K562 (cell line): ENCODE measurements around the gene DCTN1. TPM values are rescaled to one million over a fixed set of nuclear protein-coding genes. Genes with fewer than 3 reads are reported as not detected.

Experiments
- ATAC-seq: fragments of 200-7000 bp; cut with Tn5 transposase; 3 replicates; pipeline ENCODE4 v1.9.1; 2020; ENCODE audit warnings: moderate library complexity
- BruUV-seq: library from RNA; stranded (reverse); fragments of 400-500 nt; replicated peaks from 2 replicates; lab custom pipeline; 2021; lab: Mats Ljungman, UMichigan
- CTCF ChIA-PET: fragments of 300-600 bp; formaldehyde crosslinking; extraction: SDS; loops from one replicate; lab custom pipeline; 2021; ENCODE audit warnings: low intra/inter-chr PET ratio; lab: Yijun Ruan, JAX
- POLR2A ChIA-PET: fragments of 300-600, 350-650 bp; sonication (Branson Sonifier 250); formaldehyde crosslinking; extraction: SDS; loops from one replicate; lab custom pipeline; 2021; ENCODE audit warnings: antibody characterized with exemption, inconsistent platforms; lab: Yijun Ruan, JAX
- DNase-seq, 4 experiments: peaks; one replicate each; pipeline versions ENCODE4 v3.0.0 to v3.0.0-alpha.2; 2011 to 2018; ENCODE audit warnings: low spot score in 3 of 4, mixed read lengths in 3 of 4; ENCODE audit errors: extremely low read depth in 1 of 4
- FAIRE-seq: peaks from 2 replicates; lab custom pipeline; 2011; peaks lifted over from hg19 to GRCh38; lab: Jason Lieb, UNC
- H2AFZ ChIP-seq: 2 replicates; pipeline ENCODE4 v1.6.0; 2011; ENCODE audit warnings: low read depth, low read length, control low read depth, inconsistent platforms
- H3K27ac ChIP-seq: fragments of 200-600 bp; 3 replicates; pipeline ENCODE4 v1.8.0; 2011; ENCODE audit warnings: low read depth, mild to moderate bottlenecking, control low read depth, inconsistent platforms, low read length, moderate library complexity, mixed read lengths; ENCODE audit errors: extremely low read depth
- H3K27me3 ChIP-seq, 2 experiments: fragments of 300-600 bp in 1 of 2; 2 replicates in 1 of 2; 3 replicates in 1 of 2; pipeline versions ENCODE4 v1.6.0 to v1.8.0; 2011; ENCODE audit warnings: inconsistent platforms in 2 of 2, low read length in 2 of 2, mild to moderate bottlenecking in 1 of 2, mixed read lengths in 1 of 2, moderate library complexity in 1 of 2; ENCODE audit not compliant: control insufficient read depth in 2 of 2, insufficient read depth in 2 of 2
- H3K36me3 ChIP-seq: fragments of 300-600 bp; 3 replicates; pipeline ENCODE4 v1.8.0; 2011; ENCODE audit warnings: mild to moderate bottlenecking, low read length, inconsistent platforms; ENCODE audit not compliant: control insufficient read depth, insufficient read depth
- H3K4me1 ChIP-seq, 2 experiments: fragments of 200-600 bp in 1 of 2; replicated peaks in 1 of 2; 2 replicates in 1 of 2; 3 replicates in 1 of 2; pipeline versions ENCODE4 v1.5.1 to v1.8.0; 2011; ENCODE audit warnings: inconsistent platforms in 2 of 2, low read length in 2 of 2, mild to moderate bottlenecking in 1 of 2, mixed read lengths in 1 of 2, moderate library complexity in 1 of 2; ENCODE audit not compliant: control insufficient read depth in 2 of 2, insufficient read depth in 2 of 2
- H3K4me2 ChIP-seq: 2 replicates; pipeline ENCODE4 v1.6.1; 2011; ENCODE audit warnings: low read length, control low read depth, inconsistent platforms, mixed read lengths; ENCODE audit not compliant: insufficient read depth
- H3K4me3 ChIP-seq: fragments of 200-600 bp; sonication (generic), shearing (Covaris generic); 2 replicates; pipeline ENCODE4 v1.5.1; 2016; ENCODE audit warnings: control low read depth, inconsistent platforms
- H3K79me2 ChIP-seq: fragments of 200-600 bp; 3 replicates; pipeline ENCODE4 v1.8.0; 2011; ENCODE audit warnings: low read length, inconsistent platforms; ENCODE audit not compliant: control insufficient read depth, insufficient read depth
- H3K9ac ChIP-seq, 2 experiments: 2 replicates each; pipeline versions ENCODE4 v1.6.0 to v1.6.1; 2011; ENCODE audit warnings: low read depth in 2 of 2, low read length in 2 of 2, control low read depth in 1 of 2, inconsistent platforms in 1 of 2, mild to moderate bottlenecking in 1 of 2, mixed read lengths in 1 of 2; ENCODE audit not compliant: insufficient read depth in 1 of 2
- H3K9me1 ChIP-seq: one replicate; pipeline ENCODE4 v1.6.0; 2011; ENCODE audit warnings: inconsistent platforms, mild to moderate bottlenecking, low read length, moderate library complexity; ENCODE audit not compliant: control insufficient read depth, insufficient read depth
- H3K9me3 ChIP-seq: replicated peaks from 2 replicates; pipeline ENCODE4 v1.5.1; 2011; ENCODE audit warnings: low read depth, low read length, inconsistent platforms; ENCODE audit not compliant: control insufficient read depth, insufficient read depth
- H4K20me1 ChIP-seq: replicated peaks from 2 replicates; pipeline ENCODE4 v1.6.1; 2011; ENCODE audit warnings: low read length, inconsistent platforms, mixed read lengths; ENCODE audit not compliant: control insufficient read depth, insufficient read depth
- CBX8 ChIP-seq: fragments of 200-600 bp; sonication (generic); IDR thresholded peaks from 2 replicates; pipeline ENCODE4 v1.6.1; 2012; ENCODE audit warnings: borderline replicate concordance, mixed run types, low read depth, mild to moderate bottlenecking, moderate library complexity, mixed read lengths, low read length, control low read depth, inconsistent platforms; ENCODE audit not compliant: poor library complexity, severe bottlenecking; ENCODE audit errors: extremely low read depth
- E2F6 ChIP-seq, 2 experiments: IDR thresholded peaks; 2 replicates each; pipeline ENCODE4 v1.6.1; 2011; ENCODE audit warnings: borderline replicate concordance in 1 of 2, control low read depth in 1 of 2, low read depth in 1 of 2, low read length in 1 of 2, mild to moderate bottlenecking in 1 of 2, mixed read lengths in 1 of 2, moderate library complexity in 1 of 2; ENCODE audit not compliant: insufficient read depth in 1 of 2, insufficient read length in 1 of 2, poor library complexity in 1 of 2, severe bottlenecking in 1 of 2; ENCODE audit errors: extremely low read depth in 1 of 2
- GTF2A2 ChIP-seq: IDR thresholded peaks from 2 replicates; pipeline ENCODE4 v1.6.1; 2016; ENCODE audit warnings: mild to moderate bottlenecking, missing genetic modification characterization, missing compliant biosample characterization
- HINFP ChIP-seq: fragments of 450-650 bp; conservative IDR thresholded peaks from 2 replicates; pipeline ENCODE4 v1.6.1; 2016; ENCODE audit warnings: missing genetic modification characterization, low read depth, mild to moderate bottlenecking, control low read depth, missing compliant biosample characterization
- MCM2 ChIP-seq: fragments of 450-650 bp; IDR thresholded peaks from 2 replicates; pipeline ENCODE4 v1.6.1; 2017; ENCODE audit warnings: low read depth, mild to moderate bottlenecking
- MEF2A ChIP-seq: IDR thresholded peaks from 2 replicates; pipeline ENCODE4 v1.6.1; 2011; ENCODE audit warnings: low read depth, mild to moderate bottlenecking, low read length, moderate library complexity; ENCODE audit not compliant: control insufficient read depth
- NFE2 ChIP-seq: IDR thresholded peaks from 2 replicates; pipeline ENCODE4 v1.6.1; 2014; ENCODE audit warnings: antibody characterized with exemption, low read depth
- SMARCA4 ChIP-seq: fragments of 450-650 bp; IDR thresholded peaks from 2 replicates; pipeline ENCODE4 v1.6.1; 2016
- SNIP1 ChIP-seq: fragments of 450-650 bp; IDR thresholded peaks from 2 replicates; pipeline ENCODE4 v1.7.1; 2017; ENCODE audit warnings: low read depth, mild to moderate bottlenecking
- TBP ChIP-seq: optimal IDR thresholded peaks from 2 replicates; pipeline ENCODE3; 2011; ENCODE audit warnings: low read depth, low read length, improper control_type of control experiment
- TFE3 ChIP-seq: fragments of 450-650 bp; formaldehyde crosslinking; IDR thresholded peaks from 2 replicates; pipeline ENCODE4 v1.4.0; 2020; ENCODE audit warnings: mild to moderate bottlenecking, mixed read lengths
- VEZF1 ChIP-seq: fragments of 200-800 bp; sonication (Bioruptor generic); IDR thresholded peaks from 2 replicates; pipeline ENCODE4 v1.6.1; 2017; ENCODE audit warnings: missing genetic modification characterization, missing compliant biosample characterization
- YBX1 ChIP-seq: fragments of 450-650 bp; IDR thresholded peaks from 2 replicates; pipeline ENCODE4 v1.7.1; 2016; ENCODE audit warnings: mild to moderate bottlenecking
- ZNF75A ChIP-seq: fragments of 450-650 bp; formaldehyde crosslinking; IDR thresholded peaks from 2 replicates; pipeline ENCODE4 v1.4.0; 2020; ENCODE audit warnings: mild to moderate bottlenecking
- WGBS: fragments of 100-300 bp; shearing (Covaris generic); methylation state at CpG from one replicate; pipeline ENCODE4 v1.1.6; 2016; ENCODE audit warnings: low coverage, mixed read lengths; ENCODE audit not compliant: insufficient coverage; ENCODE audit errors: missing lambda C conversion rate; 5-methylcytosine and 5-hydroxymethylcytosine counted together
- in situ Hi-C: fragments of 300-500 bp; cut with MboI; formaldehyde crosslinking; loops from 4 replicates; pipeline ENCODE4 v1.15.0; 2018; ENCODE audit warnings: inconsistent platforms, mixed read lengths
- intact Hi-C: fragments of 100-400 bp; cut with micrococcal nuclease; formaldehyde crosslinking; loops from 2 replicates; pipeline ENCODE4 v1.14.2; 2022
- polyA plus RNA-seq, 8 experiments: library from polyadenylated mRNA; depleted of rRNA in 4 of 8; stranded (reverse) in 5 of 8; unstranded in 3 of 8; fragments of >200 nt; fragmentation: Nextera tagmentation in 2 of 8; fragmentation: Illumina TruSeq in 1 of 8; extraction: Ambion mirVana in 2 of 8; extraction: Trizol in 1 of 8; gene quantifications; 2 replicates each; pipeline versions ENCODE4 v1.2.1 to v1.2.3, GENCODE V29; 2011 to 2014; ENCODE audit warnings: inconsistent platforms in 1 of 8, missing spikeins in 1 of 8
- total RNA-seq, 7 experiments: library from RNA; depleted of rRNA in 6 of 7; stranded (reverse); fragments of >200 nt in 6 of 7; fragmentation: Illumina TruSeq in 2 of 7; extraction: Trizol in 2 of 7; gene quantifications; 2 replicates each; pipeline versions ENCODE4 v1.2.1 to v1.2.3, GENCODE V29; 2011 to 2021; ENCODE audit warnings: low replicate concordance in 1 of 7

DCTN1 gene
- total and polyA plus RNA-seq, 9 of the 15 experiments (the other 6 are each of a cell fraction or from before 2014, with no cell fraction given) = 23.9 to 71.7 (median 45.0) TPM

- intact Hi-C loops = no loop called here
- H3K36me3 ChIP-seq = no peaks in the 10 kb centered on the region
- peak overlapping the region; percentile 19; the same call in 1 of the 2 replicates for H2AFZ ChIP-seq
- no peak overlapping the region for H3K4me2 ChIP-seq
- no peaks in the 10 kb centered on the region for H4K20me1 ChIP-seq
- H3K27me3 ChIP-seq = peaks cover 21 to 32% of the 10 kb centered on the region in 2 experiments; a peak in 4 of 5 replicates
- no peak overlapping the region for H3K27ac ChIP-seq
- BruUV-seq = no TSS peak
- no peaks in the 10 kb centered on the region for H3K4me1 ChIP-seq
- FAIRE-seq (no peak), ATAC-seq (no peak), DNase-seq (no peak)
- no peak overlapping the region for H3K4me3 ChIP-seq
- CTCF ChIA-PET = no interaction called here
- POLR2A ChIA-PET = no interaction called here
- TF ChIP-seq MCM2 = no peak
- no peak for TF ChIP-seq E2F6 (IDR thresholded peaks at IDR 0.05; ENCODE audit: borderline replicate concordance in 1 of 2, extremely low read depth in 1 of 2, insufficient read depth in 1 of 2, insufficient read length in 1 of 2, low read depth in 1 of 2, low read length in 1 of 2, poor library complexity in 1 of 2, severe bottlenecking in 1 of 2)
- no peak for TF ChIP-seq SNIP1
- no peak for TF ChIP-seq TFE3 (CRISPR knock-in tag)
- no peak for TF ChIP-seq CBX8
- no peak for TF ChIP-seq VEZF1
- TF ChIP-seq TBP = no peak
- TF ChIP-seq NFE2 = no peak
- no peak for TF ChIP-seq YBX1
- no peak for TF ChIP-seq MEF2A
- no peak for TF ChIP-seq SMARCA4
- TF ChIP-seq HINFP (tag) = no peak
- TF ChIP-seq GTF2A2 (tag) = no peak
- TF ChIP-seq ZNF75A (CRISPR knock-in tag) = no peak
- in situ Hi-C loops = no loop called here
- no peaks in the 10 kb centered on the region for H3K79me2 ChIP-seq
- H3K9me1 ChIP-seq = no peaks in the 10 kb centered on the region
- 5% methylated on average over 8 of the region's 8 CpGs for WGBS
- H3K9me3 ChIP-seq = no peaks in the 10 kb centered on the region
- no peak overlapping the region for H3K9ac ChIP-seq
Observed at GRCh38 chr2:74345272-74345943, 34.7 kb downstream of the DCTN1 start.
